Measurements from ENCODE around the gene PTPN9.
"Not testable (repeated sequence)": the region's sequence is repeated elsewhere in the genome, so short reads cannot be mapped to it uniquely, and the experiment has no call there.

PTPN9 gene

GRCh38 chr15:75454471-75455378, 124.4 kb downstream of the PTPN9 start:
- DNase-seq (ENCODE audit: low spot score): peak; percentile 51

- DNase-seq (ENCODE audit: low spot score): peak; percentile 100
Measured at GRCh38 chr15:75453703-75454470, 125.2 kb downstream of the PTPN9 start.

- DNase-seq (ENCODE audit: low spot score): peak; percentile 57
Measured at GRCh38 chr15:75452865-75453702, 126.0 kb downstream of the PTPN9 start.

- peak; percentile 86 for DNase-seq (ENCODE audit: low spot score)
Measured at GRCh38 chr15:75452364-75452864, 126.7 kb downstream of the PTPN9 start.

GRCh38 chr15:75451674-75452363, 127.3 kb downstream of the PTPN9 start, which contains the start of gene SIN3A:
SIN3A (minus strand) TSS chr15:75451690; CDS start chr15:75430375, 21,315 bp downstream.
- DNase-seq (ENCODE audit: low spot score): peak; percentile 100

- no peak for DNase-seq (ENCODE audit: low spot score)
Measured at GRCh38 chr15:75451202-75451673, 127.9 kb downstream of the PTPN9 start.

- peak; percentile 96 for DNase-seq (ENCODE audit: low spot score)
Measured at GRCh38 chr15:75450307-75451201, 128.6 kb downstream of the PTPN9 start.

- DNase-seq (ENCODE audit: low spot score): no peak
Measured at GRCh38 chr15:75449585-75450306, 129.4 kb downstream of the PTPN9 start.

GRCh38 chr15:75448171-75448570, 130.9 kb downstream of the PTPN9 start:
- DNase-seq (ENCODE audit: low spot score): not testable (repeated sequence)

GRCh38 chr15:75446151-75446550, 133.0 kb downstream of the PTPN9 start:
- DNase-seq (ENCODE audit: low spot score): no peak

- not testable (repeated sequence) for DNase-seq (ENCODE audit: low spot score)
Measured at GRCh38 chr15:75445324-75445723, 133.8 kb downstream of the PTPN9 start.

- not testable (repeated sequence) for DNase-seq (ENCODE audit: low spot score)
Measured at GRCh38 chr15:75443972-75444453, 135.1 kb downstream of the PTPN9 start.

GRCh38 chr15:75437721-75438120, 141.4 kb downstream of the PTPN9 start:
- no peak for DNase-seq (ENCODE audit: low spot score)

- DNase-seq (ENCODE audit: low spot score): no peak
Measured at GRCh38 chr15:75436881-75437280, 142.2 kb downstream of the PTPN9 start.

- DNase-seq (ENCODE audit: low spot score): no peak
Measured at GRCh38 chr15:75431682-75432081, 147.4 kb downstream of the PTPN9 start.

- no peak for DNase-seq (ENCODE audit: low spot score)
Measured at GRCh38 chr15:75431270-75431669, 147.8 kb downstream of the PTPN9 start.

- DNase-seq (ENCODE audit: low spot score): no peak
Measured at GRCh38 chr15:75430259-75430658, 148.9 kb downstream of the PTPN9 start.

- no peak for DNase-seq (ENCODE audit: low spot score)
Measured at GRCh38 chr15:75428152-75428551, 151.0 kb downstream of the PTPN9 start.

Data from SK-N-DZ (cell line).